Body of pancreas (tissue), 4 donors: ENCODE results near the gene C11orf91. TPM values are rescaled to one million over a fixed set of nuclear protein-coding genes. Genes with fewer than 3 reads are reported as not detected.

Experiments
- ATAC-seq: fragments of 150-250 bp; one replicate; pipeline ENCODE4 v1.9.1; 2016
- DNase-seq, 4 donors: peaks; one replicate each; pipeline ENCODE4 v3.0.0-alpha.2; 2019
- H3K27ac ChIP-seq, 4 donors: fragments of 200-600 bp; sonication (generic); 1 replicate in 3 of 4; 2 replicates in 1 of 4; pipeline versions ENCODE4 v1.5.1 to v1.6.1; 2016 to 2019; ENCODE audit warnings: mild to moderate bottlenecking in 1 of 4, mixed read lengths in 1 of 4, moderate library complexity in 1 of 4
- H3K27me3 ChIP-seq, 2 donors: fragments of 200-600 bp; sonication (generic); one replicate each; pipeline ENCODE4 v1.6.0; 2016; ENCODE audit warnings: mild to moderate bottlenecking in 1 of 2
- H3K36me3 ChIP-seq, 2 donors: fragments of 200-600 bp; sonication (generic); replicated peaks in 1 of 2; 2 replicates each; pipeline ENCODE4 v1.5.1; 2016; ENCODE audit warnings: low read depth in 2 of 2; ENCODE audit not compliant: insufficient read depth in 1 of 2
- H3K4me1 ChIP-seq: fragments of 200-600 bp; sonication (generic); one replicate; pipeline ENCODE4 v1.6.0; 2016
- H3K4me3 ChIP-seq, 2 donors: fragments of 200-600 bp; sonication (generic); 1 replicate in 1 of 2; 2 replicates in 1 of 2; pipeline ENCODE4 v1.5.1; 2016 to 2019
- H3K9me3 ChIP-seq, 3 donors: fragments of 200-600 bp; sonication (generic); 1 replicate in 2 of 3; 2 replicates in 1 of 3; pipeline ENCODE4 v1.5.1; 2016
- CTCF ChIP-seq, 7 experiments: fragments of 450-650 bp in 4 of 7; fragments of 200-600 bp in 3 of 7; sonication (generic) in 3 of 7; IDR thresholded peaks; one replicate each; pipeline ENCODE4 v1.5.1; 2016 to 2019; ENCODE audit warnings: antibody characterized with exemption in 7 of 7
- POLR2A ChIP-seq, 3 donors: fragments of 450-650 bp; IDR thresholded peaks; one replicate each; pipeline ENCODE4 v1.6.1; 2016; ENCODE audit warnings: antibody characterized with exemption in 3 of 3, mild to moderate bottlenecking in 2 of 3
- WGBS, 2 donors: methylation state at CpG; one replicate each; pipeline ENCODE4 v1.1.5; 2017; 5-methylcytosine and 5-hydroxymethylcytosine counted together
- intact Hi-C: fragments of 100-400 bp; cut with DNase I; formaldehyde crosslinking; loops from one replicate; pipeline ENCODE4 v1.15.1; 2023
- total RNA-seq, 2 donors: library from RNA; depleted of rRNA; stranded (reverse); fragments of >200 nt; gene quantifications; one replicate each; pipeline ENCODE4 v1.1.0, GENCODE V29; 2016

Gene C11orf91
- total RNA-seq, 2 donors from 2014 or later = not detected

GRCh38 chr11:33725496-33725895 lies 24.9 kb upstream of the C11orf91 start:
- Histone ChIP-seq H3K27ac (no peak overlapping the region), H3K27me3 (no peaks in the 10 kb centered on the region), H3K4me3 (no peak overlapping the region), H3K36me3 (no peaks in the 10 kb centered on the region), H3K9me3 (no peaks in the 10 kb centered on the region), H3K4me1 (peaks cover 44% of the 10 kb centered on the region)
- 76 to 80% methylated on average over 5 of the region's 5 CpGs for WGBS, 2 donors
- intact Hi-C loops = no loop called here
- ATAC-seq (no peak), DNase-seq (no peak)
- TF ChIP-seq CTCF (IDR thresholded peaks at IDR 0.05) (no peak), POLR2A (IDR thresholded peaks at IDR 0.05) (no peak)

- intact Hi-C loops = no loop called here
- no peaks in the 10 kb centered on the region for H3K9me3 ChIP-seq
- H3K4me1 ChIP-seq = peaks cover 42% of the 10 kb centered on the region
- TF ChIP-seq POLR2A (IDR thresholded peaks at IDR 0.05) = no peak
- no peak for TF ChIP-seq CTCF (IDR thresholded peaks at IDR 0.05)
- 46 to 54% methylated on average over 4 of the region's 4 CpGs for WGBS, 2 donors
- DNase-seq (peak in 1 of 4 donors; percentile 40), ATAC-seq (no peak)
- H3K27ac ChIP-seq = peak overlapping the region; percentile 35 to 67 (median 58)
- H3K4me3 ChIP-seq = no peak overlapping the region
- no peaks in the 10 kb centered on the region for H3K27me3 ChIP-seq
- peaks cover 4 to 5% of the 10 kb centered on the region in 2 donors for H3K36me3 ChIP-seq
Observed at GRCh38 chr11:33724644-33725035, 24.0 kb upstream of the C11orf91 start.

GRCh38 chr11:33723238-33723881 lies 22.7 kb upstream of the C11orf91 start:
- peaks cover 36% of the 10 kb centered on the region for H3K4me1 ChIP-seq
- H3K4me3 ChIP-seq = no peak overlapping the region
- intact Hi-C loops = no loop called here

GRCh38 chr11:33722590-33723234 lies 22.1 kb upstream of the C11orf91 start:
- Histone ChIP-seq H3K27ac (peak overlapping the region in 3 of 4 donors; percentile 35 to 67 (median 60)), H3K4me1 (peaks cover 36% of the 10 kb centered on the region), H3K4me3 (no peak overlapping the region), H3K9me3 (no peaks in the 10 kb centered on the region), H3K27me3 (no peaks in the 10 kb centered on the region), H3K36me3 (peaks cover 4 to 6% of the 10 kb centered on the region in 2 donors)
- intact Hi-C loops = no loop called here
- WGBS, 2 donors = 67 to 90% methylated on average over 2 of the region's 2 CpGs
- TF ChIP-seq POLR2A (IDR thresholded peaks at IDR 0.05) = no peak
- TF ChIP-seq CTCF (IDR thresholded peaks at IDR 0.05) = no peak
- DNase-seq = no peak
- ATAC-seq = no peak

More at GRCh38 chr11:33723238-33723881, 22.7 kb upstream of the C11orf91 start:
- Histone ChIP-seq H3K36me3 (peaks cover 4 to 6% of the 10 kb centered on the region in 2 donors), H3K9me3 (no peaks in the 10 kb centered on the region), H3K27me3 (no peaks in the 10 kb centered on the region), H3K27ac (peak overlapping the region in 3 of 4 donors; percentile 55 to 67 (median 60))
- no peak for TF ChIP-seq POLR2A (IDR thresholded peaks at IDR 0.05)
- no peak for TF ChIP-seq CTCF (IDR thresholded peaks at IDR 0.05)
- DNase-seq (peak in 1 of 4 donors; percentile 35), ATAC-seq (peak; percentile 58)
- 74 to 75% methylated on average over 6 of the region's 6 CpGs for WGBS, 2 donors
